Panc1 (cell line): ENCODE data around the gene ZNF211. TPM values are rescaled to one million over a fixed set of nuclear protein-coding genes. Genes with fewer than 3 reads are reported as not detected.

Experiments
- ATAC-seq: fragments of 200-7000 bp; cut with Tn5 transposase; 2 replicates; pipeline ENCODE4 v1.9.1; 2020; ENCODE audit warnings: mild to moderate bottlenecking, moderate library complexity
- BruUV-seq: library from RNA; stranded (reverse); fragments of 400-500 nt; replicated peaks from 2 replicates; lab custom pipeline; 2021; lab: Mats Ljungman, UMichigan
- CTCF ChIA-PET: fragments of 300-600 bp; sonication (Branson Sonifier 250); formaldehyde crosslinking; loops from one replicate; lab custom pipeline; 2022; ENCODE audit warnings: antibody characterized with exemption; lab: Charles Lee
- POLR2A ChIA-PET: fragments of 300-600 bp; sonication (Branson Sonifier 250); formaldehyde crosslinking; loops from one replicate; lab custom pipeline; 2022; ENCODE audit warnings: antibody characterized with exemption; lab: Charles Lee
- DNase-seq: peaks from one replicate; pipeline ENCODE4 v3.0.0-alpha.2; 2010; ENCODE audit warnings: low read depth, low spot score
- H3K27ac ChIP-seq: 2 replicates; pipeline ENCODE4 v1.5.1; 2011; ENCODE audit warnings: mild to moderate bottlenecking, low read length, inconsistent platforms
- H3K27me3 ChIP-seq: fragments of 200-500 bp; sonication (Bioruptor generic); 2 replicates; pipeline ENCODE4 v1.6.0; 2014; ENCODE audit warnings: low read length, inconsistent platforms; ENCODE audit not compliant: control insufficient read depth, insufficient read depth
- H3K36me3 ChIP-seq: fragments of 200-500 bp; sonication (Bioruptor generic); 2 replicates; pipeline ENCODE4 v1.5.1; 2014; ENCODE audit warnings: inconsistent platforms, mild to moderate bottlenecking, low read length, moderate library complexity; ENCODE audit not compliant: control insufficient read depth, insufficient read depth
- H3K4me1 ChIP-seq: 2 replicates; pipeline ENCODE4 v1.5.1; 2011; ENCODE audit warnings: inconsistent platforms, mild to moderate bottlenecking, low read length, moderate library complexity; ENCODE audit not compliant: control insufficient read depth, insufficient read depth
- H3K4me3 ChIP-seq, 2 experiments: 2 replicates each; pipeline ENCODE4 v1.5.1; 2011 to 2012; ENCODE audit warnings: low read depth in 2 of 2, low read length in 2 of 2, mild to moderate bottlenecking in 2 of 2, inconsistent platforms in 1 of 2, moderate library complexity in 1 of 2
- H3K9me3 ChIP-seq: fragments of 200-500 bp; sonication (Bioruptor generic); 2 replicates; pipeline ENCODE4 v1.5.1; 2014; ENCODE audit warnings: low read depth, mild to moderate bottlenecking, inconsistent platforms, low read length, moderate library complexity; ENCODE audit not compliant: control insufficient read depth, insufficient read depth
- CTCF ChIP-seq: fragments of 450-650 bp; IDR thresholded peaks from 2 replicates; pipeline ENCODE4 v1.5.1; 2017; ENCODE audit warnings: mild to moderate bottlenecking
- POLR2AphosphoS5 ChIP-seq: IDR thresholded peaks from 2 replicates; pipeline ENCODE4 v1.6.1; 2012; ENCODE audit warnings: mild to moderate bottlenecking, low read depth, low read length, moderate library complexity
- SIN3A ChIP-seq: IDR thresholded peaks from 2 replicates; pipeline ENCODE4 v1.6.1; 2012; ENCODE audit warnings: low read depth, mild to moderate bottlenecking, low read length, moderate library complexity, borderline replicate concordance; ENCODE audit not compliant: insufficient read depth
- TCF7L2 ChIP-seq: IDR thresholded peaks from 2 replicates; pipeline ENCODE4 v1.6.1; 2011; ENCODE audit warnings: mild to moderate bottlenecking, low read depth, low read length, inconsistent platforms
- in situ Hi-C: cut with HindIII; loops from 2 replicates; pipeline ENCODE4 v1.10.0; 2016; ENCODE audit warnings: low sequenced_read_pairs, low pct_unique_long_range_greater_than_20kb
- intact Hi-C: fragments of 100-400 bp; cut with micrococcal nuclease; formaldehyde crosslinking; loops from one replicate; pipeline ENCODE4 v1.10.0; 2022; ENCODE audit not compliant: unreplicated experiment
- total RNA-seq: library from RNA; stranded (reverse); gene quantifications from one replicate; pipeline ENCODE4 v1.2.1, GENCODE V29; 2021; ENCODE audit not compliant: unreplicated experiment
- TF ChIP-seq, protein P1 (sequence below), 2 experiments: IDR thresholded peaks; 2 replicates each; pipeline ENCODE4 v1.6.1; 2011 to 2012; ENCODE audit warnings: low read depth in 2 of 2, control low read depth in 1 of 2, low read length in 1 of 2, mild to moderate bottlenecking in 1 of 2, moderate library complexity in 1 of 2; ENCODE audit not compliant: insufficient read depth in 1 of 2

Gene ZNF211
- total RNA-seq, 1 experiment from 2014 or later, result 13.9 TPM

DNA sequence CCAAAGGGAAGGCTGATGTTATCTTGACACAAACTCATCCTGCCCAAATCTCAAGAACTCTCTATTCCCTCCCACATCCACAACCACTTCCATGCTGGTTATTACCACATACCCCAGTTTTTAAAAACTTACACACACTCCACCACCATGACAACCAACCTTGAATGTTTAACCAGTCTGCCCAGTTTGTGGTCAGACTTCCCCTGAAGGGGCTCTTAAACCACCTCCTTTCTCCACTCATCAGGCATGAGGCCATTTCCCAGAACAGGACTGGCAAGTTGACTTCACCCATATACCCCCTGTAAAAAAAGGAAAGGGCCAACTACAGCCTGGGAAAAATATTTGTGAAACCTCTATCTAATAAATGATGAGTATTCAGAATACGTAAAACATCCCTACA is 23.4 kb downstream of the ZNF211 start:
- no peak for ATAC-seq
- ChIA-PET CTCF (interaction anchor here (0.6 kb wide), 2 partner anchors 15 to 503 kb away, joined by 6 to 8 read pairs; no protein-coding TSS in a partner anchor), POLR2A (no interaction called here)
- Histone ChIP-seq H3K9me3 (no peaks in the 10 kb centered on the region), H3K4me3 (no peak overlapping the region), H3K4me1 (no peaks in the 10 kb centered on the region), H3K36me3 (no peaks in the 10 kb centered on the region), H3K27me3 (peaks cover 18% of the 10 kb centered on the region), H3K27ac (no peak overlapping the region)
- DNase-seq, result no peak
- in situ Hi-C loops (no loop called here), intact Hi-C loops (no loop called here)
- TF ChIP-seq CTCF, result no peak
- no peak for TF ChIP-seq POLR2AphosphoS5
- TF ChIP-seq, protein P1, sequence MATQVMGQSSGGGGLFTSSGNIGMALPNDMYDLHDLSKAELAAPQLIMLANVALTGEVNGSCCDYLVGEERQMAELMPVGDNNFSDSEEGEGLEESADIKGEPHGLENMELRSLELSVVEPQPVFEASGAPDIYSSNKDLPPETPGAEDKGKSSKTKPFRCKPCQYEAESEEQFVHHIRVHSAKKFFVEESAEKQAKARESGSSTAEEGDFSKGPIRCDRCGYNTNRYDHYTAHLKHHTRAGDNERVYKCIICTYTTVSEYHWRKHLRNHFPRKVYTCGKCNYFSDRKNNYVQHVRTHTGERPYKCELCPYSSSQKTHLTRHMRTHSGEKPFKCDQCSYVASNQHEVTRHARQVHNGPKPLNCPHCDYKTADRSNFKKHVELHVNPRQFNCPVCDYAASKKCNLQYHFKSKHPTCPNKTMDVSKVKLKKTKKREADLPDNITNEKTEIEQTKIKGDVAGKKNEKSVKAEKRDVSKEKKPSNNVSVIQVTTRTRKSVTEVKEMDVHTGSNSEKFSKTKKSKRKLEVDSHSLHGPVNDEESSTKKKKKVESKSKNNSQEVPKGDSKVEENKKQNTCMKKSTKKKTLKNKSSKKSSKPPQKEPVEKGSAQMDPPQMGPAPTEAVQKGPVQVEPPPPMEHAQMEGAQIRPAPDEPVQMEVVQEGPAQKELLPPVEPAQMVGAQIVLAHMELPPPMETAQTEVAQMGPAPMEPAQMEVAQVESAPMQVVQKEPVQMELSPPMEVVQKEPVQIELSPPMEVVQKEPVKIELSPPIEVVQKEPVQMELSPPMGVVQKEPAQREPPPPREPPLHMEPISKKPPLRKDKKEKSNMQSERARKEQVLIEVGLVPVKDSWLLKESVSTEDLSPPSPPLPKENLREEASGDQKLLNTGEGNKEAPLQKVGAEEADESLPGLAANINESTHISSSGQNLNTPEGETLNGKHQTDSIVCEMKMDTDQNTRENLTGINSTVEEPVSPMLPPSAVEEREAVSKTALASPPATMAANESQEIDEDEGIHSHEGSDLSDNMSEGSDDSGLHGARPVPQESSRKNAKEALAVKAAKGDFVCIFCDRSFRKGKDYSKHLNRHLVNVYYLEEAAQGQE (IDR thresholded peaks at IDR 0.05; ENCODE audit: insufficient read depth in 1 of 2, low read depth in 2 of 2, low read length in 1 of 2), result no peak
- no peak for TF ChIP-seq TCF7L2
- no peak for TF ChIP-seq SIN3A
- BruUV-seq, result no TSS peak

DNA sequence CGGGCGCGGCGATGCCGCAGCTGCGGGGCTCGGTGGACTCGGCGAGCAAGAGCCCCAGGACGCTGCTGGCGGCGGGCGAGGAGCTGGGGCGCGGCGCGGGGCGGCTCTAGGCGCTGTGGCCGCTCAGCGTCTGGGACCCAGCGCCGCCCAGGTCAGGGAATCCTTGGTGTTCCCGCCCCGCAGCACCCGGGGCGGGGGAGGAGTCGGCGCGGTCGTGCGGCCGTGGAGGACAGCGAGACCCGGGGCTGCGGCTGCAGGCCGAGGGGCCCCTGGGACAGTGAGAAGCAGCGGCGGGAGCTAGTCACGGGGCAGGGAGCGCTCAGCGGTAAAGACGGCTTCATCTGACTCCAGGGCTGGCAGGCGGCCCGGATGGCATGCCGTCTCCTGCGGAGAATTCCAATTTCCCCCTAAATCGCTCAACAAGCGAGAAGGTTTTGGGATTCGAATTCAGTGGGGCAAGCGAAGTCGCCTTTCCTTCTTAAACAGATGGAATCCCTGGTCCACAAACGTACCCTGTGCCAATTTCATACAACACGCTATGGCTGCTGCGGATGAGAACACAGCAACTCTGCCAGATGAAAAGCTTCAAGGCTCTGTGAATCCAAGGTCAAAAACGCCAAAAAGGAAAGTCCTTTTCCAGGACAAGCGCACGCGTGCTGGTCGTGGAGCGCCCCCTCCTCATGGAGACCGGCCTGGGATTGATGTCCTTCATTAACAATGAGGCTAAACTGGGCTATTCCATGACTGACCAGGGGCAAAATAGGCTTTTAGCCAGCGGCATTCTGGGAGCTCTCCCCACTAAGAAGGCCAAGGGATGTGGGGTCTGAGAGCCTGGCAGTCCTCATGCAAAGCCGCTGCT is 31.5 kb downstream of the ZNF211 start:
- ChIA-PET POLR2A (interaction anchor here (0.6 to 0.7 kb wide), 3 partner anchors 65 to 320 kb away, joined by 3 to 7 read pairs (median 3); partner anchors contain the start of gene ZNF530), CTCF (interaction anchor here (0.5 to 1.7 kb wide), 5 partner anchors 9 to 811 kb away, joined by 3 to 4 read pairs (median 3); no protein-coding TSS in a partner anchor)
- no peaks in the 10 kb centered on the region for H3K36me3 ChIP-seq
- no peak for TF ChIP-seq SIN3A
- peak; percentile 70; the same call in 1 of the 2 replicates for TF ChIP-seq TCF7L2
- DNase-seq (no peak), ATAC-seq (peak; percentile 94)
- peaks cover 3% of the 10 kb centered on the region for H3K4me1 ChIP-seq
- BruUV-seq, result no TSS peak
- H3K9me3 ChIP-seq, result no peaks in the 10 kb centered on the region
- in situ Hi-C loops (no loop called here), intact Hi-C loops (no loop called here)
- peaks cover 17% of the 10 kb centered on the region for H3K27me3 ChIP-seq
- H3K4me3 ChIP-seq, result peak overlapping the region; percentile 55 to 74
- H3K27ac ChIP-seq, result no peak overlapping the region; the same call in none of the 2 replicates
